HPDE6-E6E7 (cell line): ENCODE results near the gene RNF20.
"Not testable (repeated sequence)": the region's sequence is repeated elsewhere in the genome, so short reads cannot be mapped to it uniquely, and the experiment has no call there.

Experiments used
- DNase-seq: peaks from one replicate; pipeline ENCODE4 v3.0.0; 2011; ENCODE audit warnings: missing footprints; ENCODE audit errors: extremely low spot score

Gene RNF20

GRCh38 chr9:101536938-101537337 lies 3.3 kb downstream of the RNF20 start:
- no peak for DNase-seq

DNA sequence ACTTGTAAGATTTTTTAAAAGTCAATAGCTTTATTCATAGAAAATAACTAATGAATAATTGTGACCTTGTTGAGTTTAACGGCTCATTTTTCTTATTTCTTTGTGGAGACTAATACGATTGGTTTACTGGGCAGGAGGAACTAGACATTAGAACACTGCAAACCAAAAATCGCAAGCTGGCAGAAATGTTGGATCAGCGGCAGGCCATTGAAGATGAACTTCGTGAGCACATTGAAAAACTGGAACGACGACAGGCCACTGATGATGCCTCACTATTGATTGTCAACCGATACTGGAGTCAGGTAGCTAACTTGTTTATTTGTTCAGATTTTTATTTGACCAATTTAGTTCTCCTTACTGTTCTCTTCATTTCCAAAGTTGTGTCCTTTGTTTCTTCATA lies 6.4 kb downstream of the RNF20 start:
- no peak for DNase-seq

DNA sequence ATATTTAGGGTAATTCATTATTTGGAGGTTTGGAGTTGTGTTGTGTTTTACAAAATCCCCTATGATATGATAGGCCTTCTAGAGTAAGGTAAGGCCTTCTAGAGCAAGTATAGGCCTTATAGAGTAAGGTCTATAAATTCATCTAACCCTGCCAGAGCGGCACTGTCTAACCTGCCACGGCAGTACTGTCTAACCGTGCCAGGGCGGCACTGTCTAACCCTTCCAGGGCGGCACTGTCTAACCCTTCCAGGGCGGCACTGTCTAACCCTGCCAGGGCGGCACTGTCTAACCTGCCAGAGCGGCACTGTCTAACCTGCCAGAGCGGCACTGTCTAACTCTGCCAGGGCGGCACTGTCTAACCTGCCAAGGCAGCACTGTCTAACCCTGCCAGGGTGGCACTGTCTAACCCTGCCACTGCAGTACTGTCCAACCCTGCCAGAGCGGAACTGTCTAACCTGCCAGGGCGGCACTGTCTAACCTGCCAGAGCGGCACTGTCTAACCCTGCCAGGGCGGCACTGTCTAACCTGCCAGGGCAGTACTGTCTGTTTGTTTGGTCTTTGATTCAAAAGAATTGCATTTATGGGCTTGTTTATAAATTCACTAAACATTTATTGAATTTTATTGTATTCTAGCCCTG lies 9.6 kb downstream of the RNF20 start:
- no peak for DNase-seq

DNA sequence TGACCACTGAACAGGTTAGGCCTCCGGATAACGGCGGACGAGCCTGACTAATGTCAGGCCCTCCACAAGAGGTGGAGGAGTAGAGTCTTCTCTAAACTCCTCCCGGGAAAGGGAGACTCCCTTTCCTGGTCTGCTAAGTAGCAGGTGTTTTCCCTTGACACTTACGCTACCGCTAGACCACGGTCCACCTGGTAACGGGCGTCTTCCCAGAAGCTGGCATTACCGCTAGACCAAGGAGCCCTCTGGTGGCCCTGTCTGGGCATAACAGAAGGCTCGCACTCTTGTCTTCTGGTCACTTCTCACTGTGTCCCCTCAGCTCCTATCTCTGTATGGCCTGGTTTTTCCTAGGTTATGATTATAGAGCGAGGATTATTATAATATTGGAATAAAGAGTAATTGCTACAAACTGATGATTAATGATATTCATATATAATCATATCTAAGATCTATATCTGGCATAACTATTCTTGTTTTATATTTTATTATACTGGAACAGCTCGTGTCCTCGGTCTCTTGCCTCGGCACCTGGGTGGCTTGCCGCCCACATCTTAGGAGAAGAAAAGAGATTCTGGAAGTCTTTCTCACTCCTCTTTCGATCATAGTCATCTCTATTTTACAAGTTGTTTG lies 15.9 kb downstream of the RNF20 start:
- DNase-seq: not testable (repeated sequence)

DNA sequence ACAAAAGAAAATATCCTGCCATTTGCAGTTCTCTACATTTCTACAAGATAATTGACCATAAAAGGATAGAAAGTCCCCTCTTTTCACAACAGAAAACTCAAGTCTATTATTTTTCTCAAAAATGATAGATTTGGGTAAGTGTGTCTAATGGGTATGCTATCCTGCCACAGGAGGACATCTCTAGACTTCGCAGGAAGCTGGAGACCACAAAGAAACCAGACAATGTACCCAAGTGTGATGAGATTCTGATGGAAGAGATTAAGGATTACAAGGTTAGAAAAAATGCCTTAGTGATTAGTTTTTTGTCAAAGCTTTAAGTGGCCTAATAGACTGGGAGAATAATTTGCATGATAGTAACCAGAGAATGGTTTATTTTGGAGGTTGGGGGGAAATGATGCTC lies 28.1 kb downstream of the RNF20 start:
- no peak for DNase-seq

DNA sequence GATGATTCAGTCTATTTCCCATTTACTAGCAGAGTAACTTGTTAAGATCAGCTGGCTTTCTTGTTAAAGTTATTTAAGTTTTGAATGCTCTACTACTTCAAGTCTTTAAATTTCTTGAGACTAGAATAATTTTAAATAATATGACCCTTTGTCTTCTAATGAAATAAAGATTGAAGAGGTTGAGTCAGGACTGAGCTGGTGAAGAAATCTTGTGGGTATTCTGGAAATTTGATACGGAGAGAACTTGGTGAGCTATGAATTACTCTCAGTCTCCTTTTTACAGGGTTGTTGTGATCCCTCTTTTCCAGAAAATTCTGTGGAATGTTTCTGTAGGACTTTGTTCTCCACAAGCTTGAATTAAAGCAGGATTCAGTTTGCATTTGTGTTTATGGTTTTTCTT lies 29.3 kb downstream of the RNF20 start:
- DNase-seq: no peak

- no peak for DNase-seq
Measured at GRCh38 chr9:101564252-101564651, 30.6 kb downstream of the RNF20 start.

DNA sequence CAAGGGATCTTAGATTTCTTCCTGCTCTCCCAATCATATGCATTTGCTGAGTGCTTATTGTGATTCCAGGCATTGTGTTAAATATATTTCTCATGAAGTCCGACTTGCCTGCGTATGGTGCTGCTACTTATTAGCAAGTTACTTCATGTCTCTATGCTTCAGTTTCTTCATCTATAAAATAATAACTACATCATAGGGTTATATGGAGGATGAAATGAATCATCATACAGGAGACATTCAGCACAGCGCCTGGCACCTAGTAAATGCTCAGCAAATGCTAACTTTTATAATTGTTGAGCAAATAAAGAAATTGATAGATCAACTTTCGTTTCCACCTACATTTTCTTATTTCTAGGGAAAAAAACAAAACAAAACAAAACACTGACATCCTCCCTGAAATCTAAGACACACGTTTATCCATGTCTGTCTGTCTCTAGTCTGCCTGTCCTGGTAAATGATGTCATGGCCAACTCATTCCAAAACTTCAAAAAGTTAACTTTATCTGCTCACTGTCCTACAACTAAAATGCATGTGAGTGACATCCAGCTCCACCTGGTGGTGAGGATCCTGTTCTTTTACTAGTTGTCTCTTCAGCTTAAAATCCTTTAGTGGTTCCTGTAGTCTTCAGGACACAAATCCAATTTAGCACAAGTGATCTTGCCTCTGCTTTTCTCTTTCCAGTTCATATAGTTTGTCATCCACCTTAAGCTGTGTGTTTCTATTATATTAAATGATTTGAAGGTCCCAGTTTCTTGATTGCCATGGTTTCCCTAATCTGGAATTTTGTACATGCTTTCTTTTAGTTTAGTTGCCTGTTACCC lies 33.5 kb downstream of the RNF20 start:
- peak; percentile 4 for DNase-seq

DNA sequence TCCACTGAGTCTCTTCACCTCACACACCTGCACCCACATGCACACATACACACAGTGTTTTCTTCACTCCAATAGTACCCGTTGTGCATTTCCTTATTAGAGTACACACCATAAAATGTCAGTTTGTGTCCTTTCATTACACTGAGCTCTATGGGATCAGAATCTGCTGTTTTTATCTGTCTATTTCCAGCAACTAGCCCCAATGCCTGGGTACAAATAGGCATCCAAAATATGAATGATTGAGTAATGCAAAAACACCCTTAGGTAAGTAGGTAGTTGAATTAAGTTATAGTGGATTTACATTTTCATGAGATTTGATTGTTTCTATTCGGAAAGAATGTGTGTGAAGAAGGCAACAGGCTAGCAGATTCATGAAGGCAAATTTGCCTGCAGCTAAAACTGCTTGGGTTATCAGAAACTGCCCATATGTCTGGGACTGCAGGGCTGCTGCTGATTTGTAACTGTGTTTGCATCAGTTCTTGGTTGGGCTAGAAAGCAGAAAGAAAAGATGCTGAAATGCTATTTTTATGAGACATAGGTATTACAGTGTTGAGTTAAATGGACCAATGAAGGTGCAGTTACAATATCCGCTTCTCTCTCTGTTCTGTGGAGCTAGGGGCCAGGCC lies 34.2 kb downstream of the RNF20 start:
- DNase-seq: no peak

GRCh38 chr9:101569741-101570501 lies 36.3 kb downstream of the RNF20 start:
- no peak for DNase-seq

DNA sequence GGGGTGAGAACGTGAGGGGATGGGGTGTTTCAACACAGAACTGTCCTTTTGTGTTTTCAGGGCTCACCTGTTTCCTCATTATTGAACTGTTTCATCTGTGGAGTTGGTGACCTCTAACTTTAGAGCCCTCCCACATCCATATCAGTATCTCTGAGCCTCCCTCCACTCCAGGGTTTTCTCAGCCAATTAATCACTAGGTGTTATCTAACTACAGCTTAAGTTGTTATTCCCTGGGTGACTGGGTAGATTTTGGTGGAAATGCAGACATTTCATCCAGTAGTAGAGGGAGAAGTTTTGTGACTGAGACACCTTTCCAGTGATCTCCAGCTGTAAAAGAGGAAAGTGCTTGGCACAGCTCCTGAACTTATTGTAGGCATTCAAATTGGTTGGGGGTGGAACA lies 37.5 kb downstream of the RNF20 start:
- DNase-seq: no peak

GRCh38 chr9:101572316-101572715 lies 38.7 kb downstream of the RNF20 start:
- DNase-seq: no peak

GRCh38 chr9:101574731-101575333 lies 41.2 kb downstream of the RNF20 start:
- DNase-seq: no peak

DNA sequence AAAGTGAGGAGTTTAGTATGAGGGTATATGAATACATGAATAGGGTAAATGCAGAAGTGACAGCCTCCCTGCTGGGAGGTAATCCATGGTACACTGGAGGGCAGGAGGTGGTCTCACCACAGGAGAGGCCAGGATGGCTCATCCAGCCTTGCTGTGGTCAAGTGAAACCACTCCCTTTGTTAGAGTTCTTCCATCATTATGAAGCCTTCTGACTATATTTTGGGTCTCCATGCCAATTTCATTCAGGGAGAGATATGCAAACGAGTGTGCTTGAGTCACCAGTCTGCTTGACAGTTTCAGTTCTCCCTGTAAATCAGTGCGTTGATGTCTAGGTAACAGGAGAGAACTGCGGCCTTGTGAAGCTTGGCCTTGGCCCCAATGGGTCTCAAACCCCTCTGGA lies 44.7 kb downstream of the RNF20 start:
- no peak for DNase-seq

DNA sequence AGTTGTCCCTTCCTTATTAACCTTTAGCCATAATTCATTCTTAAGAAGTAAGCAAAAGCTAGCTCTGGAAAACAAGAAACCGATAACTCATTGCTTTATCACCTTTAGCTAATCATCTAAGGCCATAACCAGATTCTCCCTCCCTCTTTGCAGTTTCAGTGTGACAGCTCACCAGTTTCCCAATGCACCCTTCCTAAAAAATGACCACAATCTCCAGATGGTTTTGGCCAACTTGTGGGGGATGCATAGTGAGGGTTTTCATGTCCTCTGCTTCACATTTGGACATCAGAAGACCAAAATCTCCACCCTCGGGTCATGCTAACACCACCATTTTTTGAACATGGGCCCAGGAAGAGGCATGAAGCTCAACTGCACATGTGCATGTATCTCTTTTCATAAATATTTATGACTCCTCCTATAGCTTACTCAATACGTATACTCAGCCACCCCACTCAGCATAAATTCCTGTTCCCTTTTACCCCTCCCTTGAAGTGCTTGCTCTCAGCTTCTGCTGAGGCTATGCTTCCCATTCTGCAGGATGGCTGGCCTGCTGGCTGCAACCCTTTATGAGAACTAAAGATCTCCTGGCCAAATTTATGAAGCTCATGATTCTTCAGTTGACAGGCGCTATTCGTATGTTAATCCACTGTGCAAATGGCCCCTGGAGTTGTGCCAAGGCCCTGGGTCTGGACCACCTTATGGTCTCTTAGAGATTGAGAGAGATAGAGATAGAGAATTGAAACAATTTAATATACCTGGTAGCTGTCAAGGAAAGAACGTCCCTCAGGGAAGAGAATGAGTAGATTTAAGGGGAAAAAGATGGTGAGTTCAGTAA lies 46.3 kb downstream of the RNF20 start:
- DNase-seq: no peak

GRCh38 chr9:101582553-101582952 lies 48.9 kb downstream of the RNF20 start:
- peak; percentile 34 for DNase-seq

- no peak for DNase-seq
Measured at GRCh38 chr9:101585740-101586139, 52.1 kb downstream of the RNF20 start.

DNA sequence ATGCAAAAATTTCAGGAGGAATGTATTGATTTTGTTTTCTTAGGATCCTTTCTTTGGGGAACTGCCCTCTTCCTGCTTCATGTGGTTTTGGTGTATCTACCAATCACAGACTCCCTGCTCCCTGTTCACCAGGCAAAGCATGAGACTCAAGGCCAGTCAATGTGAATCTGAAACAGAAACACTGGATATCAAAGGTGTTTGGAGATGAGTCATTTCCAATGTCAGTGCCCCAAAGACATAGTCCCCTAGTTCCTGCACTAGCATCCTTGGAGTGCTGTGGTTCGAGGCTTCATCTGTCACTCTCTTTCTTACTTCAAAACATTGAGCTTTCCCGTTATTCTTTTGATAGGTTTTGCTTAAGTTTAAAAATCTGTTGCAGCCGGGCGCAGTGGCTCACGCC lies 53.0 kb downstream of the RNF20 start:
- no peak for DNase-seq

DNA sequence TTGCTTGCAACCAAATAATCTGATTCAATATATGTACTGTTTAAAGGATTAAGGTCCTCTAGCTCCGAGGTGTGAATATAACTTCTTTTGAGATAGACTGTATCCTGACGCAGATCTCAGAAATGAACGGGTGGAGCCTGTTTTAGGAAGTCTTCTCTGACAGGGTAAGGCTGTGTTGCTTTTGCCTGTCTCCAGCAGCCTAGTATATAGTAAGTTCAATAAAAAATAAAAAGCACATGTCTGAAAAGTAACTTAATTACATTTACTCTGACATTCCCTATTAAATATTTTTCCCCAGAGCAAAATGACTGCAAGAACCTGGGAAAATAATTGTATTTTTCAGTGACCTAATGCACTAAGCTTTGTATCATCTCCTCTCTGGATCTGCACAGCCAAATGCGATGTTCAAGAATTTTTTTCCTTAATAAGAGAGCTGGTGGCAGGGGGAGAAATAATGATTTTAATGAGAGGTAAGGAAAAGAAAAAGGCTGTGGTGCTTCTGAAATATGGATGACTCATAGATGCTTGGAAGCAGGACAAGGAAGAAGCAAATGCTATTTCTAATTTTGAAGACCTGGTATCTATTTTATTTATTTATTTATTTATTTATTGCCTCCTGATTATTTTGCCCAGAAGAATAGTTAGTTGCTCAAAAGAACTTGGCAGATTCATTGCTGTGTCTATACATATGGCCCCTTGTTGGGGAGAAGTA lies 53.8 kb downstream of the RNF20 start:
- DNase-seq: no peak

DNA sequence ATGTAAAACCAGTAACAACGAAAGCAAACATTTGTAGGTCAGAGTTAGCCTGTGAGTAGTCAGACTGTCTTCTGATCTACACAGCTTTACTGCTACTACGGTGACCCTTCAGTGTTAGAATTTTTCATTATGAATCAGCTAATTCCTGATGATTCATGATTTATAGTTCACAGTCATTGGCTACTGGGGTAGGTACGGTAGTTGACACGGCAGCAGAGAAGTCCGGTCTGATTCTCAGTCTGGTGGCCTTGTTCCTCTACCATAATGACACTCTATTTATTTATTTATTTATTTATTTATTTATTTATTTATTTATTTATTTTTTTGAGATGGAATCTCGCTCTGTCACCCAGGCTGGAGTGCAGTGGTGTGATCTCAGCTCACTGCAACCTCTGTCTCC lies 56.4 kb downstream of the RNF20 start:
- peak; percentile 29 for DNase-seq
